GM18505 (cell line): Measurements from ENCODE around the gene PHF10.

Source experiments
- ATAC-seq: cut with Tn5 transposase; IDR thresholded peaks from one replicate; pipeline ENCODE4 v1.9.1; 2021; ENCODE audit not compliant: unreplicated experiment
- POLR2A ChIP-seq: IDR thresholded peaks from 4 replicates; pipeline ENCODE4 v1.6.1; 2011; ENCODE audit warnings: borderline replicate concordance; ENCODE audit not compliant: insufficient read depth, insufficient read length; ENCODE audit errors: extremely low read depth

The PHF10 gene

DNA sequence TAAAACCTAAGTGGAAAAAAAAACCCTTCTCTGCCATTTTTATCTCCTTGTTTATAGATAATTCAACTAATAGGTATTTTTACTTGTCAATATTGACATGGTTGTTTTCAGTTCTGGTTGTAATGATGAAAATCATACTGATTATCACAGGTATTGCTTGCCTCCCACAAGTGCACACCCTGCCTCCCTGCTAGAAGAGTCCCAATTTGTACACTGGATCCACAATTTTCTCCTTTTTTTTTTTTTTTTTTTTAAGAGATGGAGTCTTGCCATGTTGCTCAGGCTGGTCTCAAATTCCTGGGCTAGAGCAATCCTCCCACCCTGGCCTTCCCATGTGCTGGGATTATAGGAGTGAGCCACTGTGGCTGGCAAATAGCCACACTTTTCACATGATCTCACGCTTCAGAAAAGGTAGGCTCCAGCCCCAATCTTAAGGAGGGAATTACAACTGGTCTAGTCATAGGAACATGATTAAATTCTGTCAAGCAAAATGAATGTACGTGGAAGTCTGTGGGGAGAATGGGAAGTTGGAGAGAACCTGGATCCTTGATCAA is 14.8 kb upstream of the PHF10 start:
- ATAC-seq = no peak
- TF ChIP-seq POLR2A = no peak

DNA sequence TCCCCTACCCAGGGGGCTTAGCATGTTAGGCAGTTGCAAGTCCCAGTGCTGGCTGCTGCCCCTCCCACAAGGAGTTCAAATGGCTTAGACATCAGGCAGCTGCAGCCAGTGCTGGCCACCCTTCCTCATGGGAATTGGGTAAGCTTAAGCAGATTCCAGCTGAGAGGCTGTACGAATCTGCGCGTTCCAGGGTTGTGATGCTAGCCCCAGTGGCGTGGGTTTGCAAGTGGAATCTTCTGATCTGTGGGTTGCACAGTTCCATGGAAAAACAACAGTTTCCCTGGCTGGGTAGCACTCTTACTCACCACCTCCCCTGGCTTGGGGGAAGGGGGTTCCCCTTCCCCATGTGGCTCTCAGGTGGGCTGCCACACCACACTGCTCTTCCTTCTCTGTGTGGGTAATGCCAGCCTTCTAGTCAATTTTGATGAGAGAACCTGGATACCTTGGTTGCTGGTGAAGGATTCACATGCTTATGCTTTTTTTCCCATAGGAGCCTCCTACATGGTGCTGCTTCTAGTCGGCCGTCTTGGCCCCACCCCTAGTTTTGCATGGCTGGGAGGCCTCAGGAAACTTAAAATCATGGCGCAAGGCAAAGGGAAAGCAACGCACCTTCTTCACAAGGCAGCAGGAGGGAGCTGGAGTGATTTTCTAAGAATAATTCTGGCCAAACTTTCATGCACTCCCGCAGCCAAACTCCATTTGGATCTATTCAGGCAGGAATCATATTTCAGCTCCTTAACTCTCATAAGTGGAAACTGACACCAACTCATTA is 14.1 kb upstream of the PHF10 start:
- ATAC-seq = no peak
- TF ChIP-seq POLR2A = no peak

DNA sequence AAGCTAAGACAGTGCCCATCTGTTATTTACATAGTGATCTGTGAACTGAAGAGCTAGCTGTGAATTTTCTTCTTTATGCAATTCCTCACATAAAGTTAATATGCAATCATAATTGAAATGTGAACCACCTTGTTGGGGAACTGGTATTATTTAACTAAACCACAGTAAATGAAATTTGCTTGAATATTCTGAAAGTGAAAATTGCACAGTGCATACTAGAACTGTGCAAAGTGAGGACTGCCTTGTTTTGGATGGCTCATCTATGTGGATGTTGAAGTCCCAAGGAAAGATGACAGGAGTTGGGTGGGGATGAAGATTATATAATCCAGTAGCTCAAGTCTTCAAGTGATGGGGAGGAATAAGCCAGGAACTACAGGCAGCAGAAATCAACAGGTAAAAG is 5.7 kb upstream of the PHF10 start:
- TF ChIP-seq POLR2A = no peak
- ATAC-seq = no peak

DNA sequence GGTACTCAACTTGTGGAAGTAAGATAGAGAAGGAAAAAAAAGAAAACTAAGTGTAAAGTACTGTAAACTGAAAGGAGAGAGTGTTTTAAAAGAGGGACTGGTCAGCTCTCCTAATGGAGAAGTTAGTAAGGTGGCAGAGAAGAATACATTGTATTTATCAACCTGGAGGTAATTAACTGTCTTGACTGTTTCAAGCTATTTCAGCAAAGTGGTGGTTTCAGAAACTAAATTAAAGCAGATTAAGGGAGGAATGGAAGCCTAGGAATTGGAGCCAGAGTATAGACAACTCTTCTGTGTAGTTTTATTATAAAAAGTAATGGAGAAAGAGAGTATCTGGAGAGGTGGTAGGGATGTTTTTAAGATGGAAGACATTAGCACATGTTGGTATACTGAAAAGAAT is 2.7 kb upstream of the PHF10 start:
- no peak for ATAC-seq

DNA sequence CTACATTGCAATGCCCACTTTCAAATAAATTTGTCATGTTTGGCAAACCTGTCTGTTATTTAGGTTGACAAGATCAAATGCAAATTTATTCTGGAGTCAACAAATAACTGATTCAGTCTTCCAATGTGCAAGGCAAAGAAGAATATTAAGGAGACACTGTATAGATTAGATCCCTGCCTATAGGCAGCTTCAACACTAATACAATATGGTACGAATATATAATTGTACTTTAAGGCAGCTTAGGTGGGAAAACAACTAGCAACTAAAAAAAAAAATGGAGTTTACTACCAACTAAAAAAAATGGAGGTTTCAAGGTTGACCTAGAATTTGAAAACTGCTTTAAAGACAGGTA is 1.7 kb upstream of the PHF10 start:
- ATAC-seq = no peak
- no peak for TF ChIP-seq POLR2A

More for the DNA sequence above, 2.7 kb upstream of the PHF10 start:
- TF ChIP-seq POLR2A = no peak

DNA sequence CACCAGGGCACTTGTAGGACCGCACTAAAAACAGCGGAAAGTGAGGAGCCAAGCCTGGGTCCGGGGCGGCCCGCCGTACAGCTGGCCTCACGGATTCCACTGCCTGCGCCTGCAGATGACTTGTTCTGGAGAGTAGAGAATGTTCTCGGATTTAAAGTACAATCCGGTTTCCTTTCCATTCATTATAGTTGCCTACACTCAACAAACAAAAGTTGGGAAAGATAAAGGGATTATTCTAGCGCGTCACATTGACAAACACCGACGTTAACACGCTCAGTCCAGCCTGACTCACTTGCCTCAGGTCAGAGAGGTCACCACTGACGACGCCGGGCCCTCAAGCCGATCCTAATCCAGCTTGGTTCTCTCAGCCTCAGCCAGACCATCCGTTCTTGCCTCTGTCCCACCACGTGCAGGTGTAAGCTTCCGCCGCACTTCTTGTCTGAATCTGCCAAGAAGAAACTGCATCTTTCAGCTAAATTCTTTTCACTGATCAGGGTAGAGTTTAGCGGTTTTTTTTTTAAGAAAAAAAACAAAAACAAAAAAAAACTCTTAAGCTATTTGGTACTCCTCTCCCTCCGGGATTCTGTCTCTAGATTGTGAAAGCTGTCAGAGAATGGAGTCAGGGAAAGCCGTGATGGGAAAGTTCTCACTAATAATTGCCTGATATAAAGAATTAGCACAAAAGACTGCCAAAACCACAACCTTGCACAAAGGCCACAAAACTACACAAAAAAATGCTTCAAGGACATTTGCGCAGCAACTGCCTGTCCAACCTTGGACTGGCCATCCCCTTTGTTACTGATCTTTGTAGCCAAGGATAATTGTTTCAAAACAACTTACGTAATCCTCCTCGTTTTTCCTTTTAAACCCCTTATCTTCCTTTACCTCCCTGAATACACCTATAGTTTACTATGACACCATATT is 1.1 kb upstream of the PHF10 start:
- no peak for TF ChIP-seq POLR2A
- no peak for ATAC-seq

DNA sequence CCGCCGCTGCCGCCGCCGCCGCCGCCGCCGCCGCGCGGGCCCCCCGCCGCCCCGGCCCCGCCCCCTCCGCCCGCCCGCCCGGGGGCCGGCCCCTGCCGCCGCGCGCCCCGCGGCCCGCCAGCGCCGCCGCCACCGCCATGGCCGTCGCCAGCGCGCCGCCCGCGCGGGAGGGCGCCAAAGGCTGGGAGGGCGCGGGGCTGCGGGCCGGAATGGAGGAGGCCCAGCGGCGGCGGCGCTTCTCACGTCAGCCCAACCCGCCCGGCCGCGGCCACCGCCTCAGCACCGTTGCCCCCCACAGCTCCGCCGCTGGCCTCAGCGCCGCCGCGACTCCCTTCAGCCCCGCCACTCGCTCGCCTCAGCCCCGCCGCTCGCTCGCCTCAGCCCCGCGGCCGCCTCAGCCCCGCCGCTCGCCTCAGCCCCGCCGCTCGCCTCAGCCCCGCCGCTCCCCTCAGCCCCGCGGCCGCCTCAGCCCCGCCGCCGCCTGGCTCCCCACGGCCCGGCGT is 258 bp downstream of the PHF10 start:
- TF ChIP-seq POLR2A = peak; percentile 29
- ATAC-seq = peak; percentile 41

DNA sequence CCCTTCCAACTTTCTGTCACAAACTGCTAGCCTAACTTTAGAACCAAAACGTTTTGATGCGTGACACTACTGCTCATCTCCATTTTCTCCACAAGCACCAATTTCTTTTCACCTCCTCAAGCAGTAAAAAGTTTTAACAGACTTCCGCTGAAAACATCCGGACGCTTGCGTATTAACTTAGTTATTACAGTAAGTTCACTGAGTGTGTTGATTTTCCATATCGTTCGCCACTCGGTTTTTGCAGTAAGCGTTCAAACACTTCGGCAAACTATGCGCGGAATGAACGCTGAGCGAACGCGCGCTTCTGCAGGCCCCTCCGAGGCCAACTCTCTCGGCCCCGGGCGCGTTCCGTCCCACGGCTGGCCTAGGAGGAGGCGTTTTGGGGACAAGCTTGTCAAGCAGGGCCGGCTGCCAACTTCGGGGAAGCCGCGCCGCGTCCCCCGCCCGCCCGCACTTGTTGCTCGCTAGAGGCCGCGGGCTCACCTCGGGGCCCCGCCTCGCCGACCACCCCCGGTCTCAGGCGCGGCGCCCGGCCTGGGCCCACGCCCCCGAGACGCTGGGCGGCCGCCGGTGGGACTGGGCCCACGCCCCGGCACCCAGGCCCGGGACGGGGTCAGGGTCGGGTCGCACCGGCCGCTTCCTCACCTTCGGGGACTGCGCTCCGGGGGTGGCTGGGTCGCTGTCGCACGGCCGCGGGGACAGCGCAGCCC is 945 bp downstream of the PHF10 start:
- TF ChIP-seq POLR2A = no peak
- peak; percentile 35 for ATAC-seq

DNA sequence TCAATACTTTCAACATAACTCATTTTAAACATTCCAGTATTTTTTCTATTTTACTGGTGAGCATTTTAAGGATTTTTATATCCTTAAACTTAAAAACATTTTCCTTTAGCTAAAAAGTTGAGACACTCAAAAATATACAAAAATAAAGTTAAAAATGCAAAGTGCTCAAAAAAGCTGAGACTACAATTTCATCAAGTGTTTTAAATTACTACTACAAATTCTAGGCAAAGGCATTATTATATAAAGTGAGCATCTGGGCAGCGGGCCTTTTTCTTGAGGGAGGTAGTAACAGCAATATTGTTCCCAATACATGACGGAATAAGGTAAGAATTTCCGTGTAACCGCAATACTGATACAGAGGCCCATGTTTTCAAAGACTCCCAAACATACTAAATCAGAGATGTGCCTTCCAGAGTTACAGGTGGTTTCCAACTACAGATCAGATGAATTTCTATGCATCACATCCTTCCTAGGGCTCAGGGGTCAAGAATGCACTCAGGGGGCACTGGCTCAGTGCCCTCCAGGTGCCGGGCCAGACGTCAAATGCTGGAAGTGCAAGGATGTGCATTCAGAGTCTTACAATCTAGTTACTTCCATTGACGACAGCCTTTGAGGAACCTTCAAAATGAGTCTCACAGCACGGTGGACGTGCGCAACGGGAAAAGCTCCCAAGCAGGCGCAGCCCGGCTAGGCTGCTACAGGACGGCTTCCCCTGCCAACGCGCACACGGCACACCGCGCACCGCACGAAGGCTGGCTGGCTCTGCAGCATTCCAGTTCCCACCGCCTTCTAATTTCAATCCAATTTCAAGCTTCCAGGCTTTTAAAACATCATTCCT is 1.7 kb downstream of the PHF10 start:
- ATAC-seq = no peak
- TF ChIP-seq POLR2A = no peak

DNA sequence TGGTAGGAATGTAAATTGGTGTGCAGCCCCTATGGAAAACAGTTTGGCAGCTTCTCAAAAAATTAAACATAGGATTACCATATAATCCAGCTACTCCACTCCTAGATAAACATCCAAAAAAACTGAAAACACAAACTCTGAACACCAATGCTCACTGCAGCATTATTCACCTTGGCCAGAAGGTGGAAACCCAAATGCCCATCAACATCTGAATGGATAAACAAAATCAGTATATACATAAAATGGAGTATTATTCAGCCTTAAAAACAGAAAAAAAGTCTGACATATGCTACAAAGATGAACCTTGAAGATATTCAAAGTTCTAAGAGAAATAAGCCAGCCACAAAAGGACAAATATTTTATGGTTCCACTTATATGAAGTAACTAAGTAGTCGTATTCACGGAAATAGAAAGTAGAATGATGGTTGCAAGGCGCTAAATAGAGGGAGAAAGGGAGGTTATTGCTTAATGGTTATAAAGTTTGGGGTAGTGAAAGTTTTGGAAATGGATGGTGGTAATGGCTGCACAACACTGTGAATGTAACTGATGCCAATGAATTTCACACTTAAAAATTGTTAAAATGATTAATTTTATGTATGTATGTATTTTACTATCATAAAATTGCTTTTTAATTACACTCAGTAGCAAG is 4.0 kb downstream of the PHF10 start:
- no peak for ATAC-seq
- TF ChIP-seq POLR2A = no peak

DNA sequence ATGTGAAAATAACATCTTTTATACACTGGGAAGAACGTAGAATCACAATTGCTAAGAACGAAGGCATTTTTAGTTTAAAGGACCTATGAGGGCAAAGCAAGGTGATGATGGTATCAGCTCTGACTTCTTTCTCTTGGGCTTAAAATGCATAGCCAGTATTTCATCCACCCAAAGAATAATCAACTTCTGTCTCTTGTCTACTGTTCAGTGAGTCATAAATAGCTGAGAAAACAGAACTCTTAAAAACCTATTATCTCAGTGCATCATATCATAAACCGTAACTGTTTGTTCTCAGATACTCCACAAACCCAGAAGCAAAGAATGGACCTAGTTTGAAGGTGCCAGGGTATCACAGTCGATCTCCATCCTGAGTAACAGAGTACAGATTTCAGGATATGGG is 5.2 kb downstream of the PHF10 start:
- no peak for ATAC-seq
- no peak for TF ChIP-seq POLR2A

DNA sequence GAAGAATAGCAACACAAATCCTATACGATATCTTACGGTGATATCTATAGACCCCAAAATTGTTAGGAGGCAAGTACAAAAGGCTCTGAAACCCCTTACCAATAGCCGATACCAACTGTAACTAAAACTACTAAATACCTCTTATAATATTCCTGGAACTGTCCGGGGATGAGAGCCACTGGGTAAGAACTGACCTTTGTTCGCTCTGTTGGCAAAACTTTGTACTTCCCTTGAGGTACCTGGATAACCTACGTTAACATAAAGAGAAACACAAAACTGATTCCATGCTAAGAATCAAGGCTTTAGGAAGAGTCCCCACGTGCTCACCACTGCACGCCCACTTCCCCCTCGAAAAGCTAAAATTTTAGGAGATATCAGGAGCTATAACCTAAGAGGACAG is 9.7 kb downstream of the PHF10 start:
- no peak for ATAC-seq
- TF ChIP-seq POLR2A = no peak
